Activated CD4-positive, alpha-beta T cell treated with anti-CD3 and anti-CD28 coated beads, Interleukin-2, amount 50 U/mL, for 24 hours (primary cell): Measurements from ENCODE around the gene LZIC.

Experiments
- DNase-seq, 2 donors: peaks; one replicate each; pipeline ENCODE4 v3.0.0-alpha.2; 2020; ENCODE audit warnings: low read depth in 1 of 2, low spot score in 1 of 2

Gene LZIC

DNA sequence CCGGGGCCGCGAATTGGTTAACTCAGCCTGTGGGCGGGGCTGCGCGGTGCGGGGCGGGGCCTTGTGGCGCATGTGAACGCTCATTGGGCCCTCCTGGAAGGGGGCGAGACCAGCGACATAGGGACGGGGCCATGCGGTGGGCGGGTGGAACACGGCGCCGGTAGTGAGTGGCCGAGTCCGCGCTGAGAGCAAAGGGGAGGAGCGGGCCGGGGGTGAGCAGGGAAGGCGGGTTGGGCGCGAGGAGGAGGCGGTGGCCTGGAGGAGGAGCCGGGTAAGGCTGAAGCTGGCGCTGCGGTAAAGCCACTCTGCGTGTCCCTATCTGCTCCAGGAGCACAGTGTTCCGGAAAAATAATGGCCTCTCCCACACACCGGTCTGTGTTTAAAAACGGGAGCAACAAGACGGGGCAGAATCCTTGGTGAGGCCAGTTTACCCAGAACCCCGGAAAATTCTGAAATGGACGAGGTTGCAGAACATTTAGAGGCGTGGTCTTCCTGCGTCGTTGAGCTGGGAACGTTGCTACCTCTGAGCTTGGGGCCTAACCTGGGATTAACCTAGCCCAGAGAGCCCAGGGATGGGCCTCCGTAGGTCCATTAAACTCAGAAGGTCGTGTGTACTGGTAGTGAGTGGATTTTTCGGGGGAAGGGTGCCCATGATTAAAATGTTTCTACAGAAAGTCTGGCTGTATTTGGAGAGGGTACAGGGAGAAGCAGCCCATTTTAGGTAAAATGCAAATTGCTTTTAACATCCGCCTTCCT is 32.6 kb downstream of the LZIC start:
- peak; percentile 100 for DNase-seq

DNA sequence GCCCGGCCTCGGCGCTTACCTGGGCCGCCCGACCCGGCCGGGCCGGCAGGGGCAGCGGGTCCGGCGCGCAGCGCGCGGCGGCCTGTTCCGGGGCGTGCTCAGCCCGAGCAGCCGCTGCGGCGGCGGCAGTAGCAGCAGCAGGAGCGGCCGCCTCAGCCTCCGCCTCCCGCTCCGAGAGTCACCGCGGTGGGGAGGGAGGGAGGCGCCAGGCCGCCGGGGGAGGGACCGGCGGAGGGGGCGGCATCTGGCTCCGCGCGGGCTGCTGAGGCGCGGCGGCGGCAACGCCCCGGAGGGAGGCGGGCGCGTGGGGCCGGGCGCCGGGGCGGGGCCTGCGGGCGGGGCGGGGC is 33.1 kb downstream of the LZIC start, which contains the start of gene CTNNBIP1:
Gene CTNNBIP1, minus strand, starts transcription at position 194 of the 347 bp plus-strand sequence. CDS start 38,205 bp downstream, outside the sequence.
- no peak for DNase-seq

DNA sequence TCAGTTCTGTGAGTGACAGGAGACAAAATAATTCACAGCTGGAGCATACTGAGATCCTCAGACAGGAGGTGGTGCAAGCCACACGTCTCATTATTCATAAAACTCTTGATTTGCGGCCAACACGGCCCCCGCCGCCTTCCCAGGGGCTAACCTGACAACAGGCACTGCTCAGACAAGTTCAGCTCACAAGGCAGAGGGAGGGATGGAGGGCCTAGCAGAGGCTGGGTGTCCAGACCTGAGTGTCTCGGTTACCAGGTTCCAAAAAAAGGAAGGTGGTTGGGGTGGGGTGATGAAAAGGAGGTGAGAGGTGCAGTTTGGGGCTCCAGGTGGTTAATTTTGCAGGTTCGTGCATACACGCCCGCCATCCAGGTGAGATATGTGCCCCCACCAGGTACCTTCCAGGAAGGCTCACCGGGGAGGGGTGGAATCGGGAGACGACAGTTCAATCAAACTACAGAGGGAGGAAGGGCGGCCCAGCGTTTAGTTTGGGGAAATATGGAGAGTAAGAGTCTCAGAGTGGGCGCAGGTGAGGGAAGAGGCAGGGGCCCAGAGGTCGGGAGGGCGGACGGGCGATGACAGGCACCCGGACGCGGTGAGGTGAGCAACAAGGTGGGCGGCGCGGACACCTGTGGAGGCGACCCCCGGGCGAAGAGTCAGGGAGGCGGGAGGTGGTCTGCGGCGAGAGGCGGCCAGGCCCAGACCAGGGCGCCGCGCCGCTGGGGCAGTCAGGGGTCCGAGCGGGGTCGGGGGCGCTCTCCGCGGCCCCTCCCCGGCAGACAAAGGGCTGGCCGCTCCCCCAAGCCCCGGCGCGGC is 33.8 kb downstream of the LZIC start:
- peak in 1 of 2 donors; percentile 16 for DNase-seq

DNA sequence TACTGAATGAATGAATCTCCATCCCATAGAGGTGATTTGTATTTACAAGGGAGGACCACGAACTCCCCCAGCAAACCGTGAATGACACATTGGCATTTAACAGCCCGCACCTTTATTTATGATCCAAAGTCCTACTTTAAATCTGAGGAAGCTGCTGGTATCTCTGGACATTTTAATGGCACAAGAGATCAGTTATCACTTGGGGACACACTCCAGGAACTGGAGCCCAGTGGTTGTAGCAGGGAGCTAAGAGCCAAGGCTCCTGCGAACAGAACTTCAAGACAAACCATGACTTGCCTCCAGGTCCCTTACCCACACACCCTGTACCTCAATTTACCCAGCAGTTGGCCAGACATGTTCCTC is 34.3 kb downstream of the LZIC start:
- no peak for DNase-seq

DNA sequence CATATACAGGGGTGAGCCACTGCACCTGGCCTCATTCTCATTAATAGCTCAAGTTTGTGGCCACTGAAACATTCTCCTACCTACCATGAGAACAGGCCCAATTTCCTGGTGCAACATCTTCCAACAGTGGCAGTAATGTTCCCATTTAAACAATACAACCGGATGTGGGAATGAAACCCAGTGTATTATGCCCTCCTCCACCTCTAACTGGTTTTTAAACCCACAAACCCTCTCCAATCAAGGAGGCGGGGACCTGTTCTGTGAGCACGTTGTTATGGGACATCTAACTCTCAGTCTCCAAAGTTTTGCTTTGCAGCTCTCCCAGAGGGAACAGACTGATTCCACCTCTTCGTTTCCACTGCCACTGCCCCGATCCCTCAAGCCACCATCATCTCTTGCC is 35.8 kb downstream of the LZIC start:
- DNase-seq, result no peak

DNA sequence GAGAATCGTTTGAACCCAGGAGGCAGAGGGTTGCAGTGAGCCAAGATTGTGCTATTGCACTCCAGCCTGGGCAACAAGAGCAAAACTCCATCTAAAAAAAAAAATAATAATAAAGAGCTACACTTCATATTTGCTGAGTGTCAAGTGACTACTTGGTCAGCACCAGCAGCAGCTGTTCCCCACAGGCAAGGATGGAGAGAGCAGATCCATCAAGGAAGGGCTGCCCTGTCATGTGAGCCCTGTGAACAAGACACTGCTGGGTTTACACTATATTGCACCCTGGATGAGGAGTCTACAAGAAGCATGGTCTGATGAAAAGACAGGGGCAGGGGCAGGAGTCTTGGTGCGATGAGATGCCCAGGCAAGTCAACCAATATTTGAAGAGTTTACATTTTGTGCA is 36.7 kb downstream of the LZIC start:
- no peak for DNase-seq

DNA sequence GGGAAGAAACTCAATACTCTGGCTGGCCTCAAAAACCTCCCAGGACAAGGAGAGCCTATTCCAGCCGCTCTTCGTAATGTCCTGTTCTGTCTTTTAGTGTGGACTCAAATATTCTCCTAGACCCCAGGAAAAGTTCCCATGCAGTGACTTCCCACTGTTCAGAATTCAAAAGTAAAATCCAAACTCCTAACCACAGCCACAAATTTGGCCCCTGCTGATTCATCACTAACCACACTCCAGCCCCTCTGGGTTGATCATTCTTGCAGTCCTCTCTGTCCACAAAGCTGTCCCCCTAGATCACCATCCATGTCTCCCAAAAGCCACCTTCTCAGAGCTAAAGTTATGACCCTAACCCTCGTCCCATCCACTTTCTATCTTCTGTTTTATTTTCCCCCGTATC is 38.2 kb downstream of the LZIC start:
- DNase-seq, result no peak

DNA sequence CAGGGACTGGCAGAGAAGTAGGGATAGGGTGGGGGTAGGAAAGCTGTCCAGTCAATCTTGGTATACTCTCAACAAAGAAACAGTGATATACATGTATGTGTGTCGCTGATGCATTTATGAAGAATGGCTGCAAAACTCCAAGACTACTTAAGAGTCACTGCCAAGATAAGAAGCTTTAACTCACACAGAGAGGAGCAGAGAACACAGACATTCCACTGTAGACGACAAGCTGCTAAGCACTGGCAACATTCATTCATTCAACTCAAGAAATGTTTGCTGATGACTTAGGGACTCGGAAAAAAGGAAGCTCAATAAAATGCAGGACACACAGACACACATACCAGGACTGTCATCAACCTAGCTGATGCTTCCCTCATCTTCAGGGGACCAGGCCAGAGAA is 38.6 kb downstream of the LZIC start:
- DNase-seq, result no peak

DNA sequence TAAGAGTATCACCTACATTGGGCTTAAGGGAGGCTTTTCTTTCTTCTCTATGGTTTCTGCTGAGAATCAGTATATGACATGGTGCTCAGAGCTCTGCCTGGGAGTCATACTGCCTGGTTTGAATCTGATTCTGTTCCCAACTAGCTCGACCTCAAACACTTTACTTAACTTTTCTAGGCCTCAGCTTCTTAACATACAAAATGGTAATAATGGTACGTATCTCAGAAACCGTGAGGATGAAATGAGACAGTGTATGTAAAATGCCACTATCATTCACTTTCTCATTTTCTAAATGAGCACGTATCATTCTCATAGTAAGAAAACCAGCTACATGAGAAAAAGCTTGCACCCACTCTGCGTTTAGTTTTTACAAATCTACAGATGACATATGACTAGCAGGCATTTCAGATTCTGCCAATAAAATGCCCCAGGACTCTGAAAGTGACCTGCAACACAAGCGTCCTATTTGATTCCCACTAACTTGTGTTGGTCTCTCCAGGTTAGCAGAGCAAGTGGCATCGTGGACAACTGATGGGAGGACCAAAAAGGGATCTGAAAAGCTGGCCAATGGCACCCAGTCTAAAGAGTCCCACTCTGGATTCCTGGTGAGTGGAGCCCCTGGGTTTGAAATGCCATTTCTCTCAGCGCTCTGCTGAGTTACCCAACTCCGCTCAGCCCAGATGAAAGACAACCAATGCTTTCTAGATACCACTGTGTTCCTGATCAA is 39.2 kb downstream of the LZIC start:
- no peak for DNase-seq

DNA sequence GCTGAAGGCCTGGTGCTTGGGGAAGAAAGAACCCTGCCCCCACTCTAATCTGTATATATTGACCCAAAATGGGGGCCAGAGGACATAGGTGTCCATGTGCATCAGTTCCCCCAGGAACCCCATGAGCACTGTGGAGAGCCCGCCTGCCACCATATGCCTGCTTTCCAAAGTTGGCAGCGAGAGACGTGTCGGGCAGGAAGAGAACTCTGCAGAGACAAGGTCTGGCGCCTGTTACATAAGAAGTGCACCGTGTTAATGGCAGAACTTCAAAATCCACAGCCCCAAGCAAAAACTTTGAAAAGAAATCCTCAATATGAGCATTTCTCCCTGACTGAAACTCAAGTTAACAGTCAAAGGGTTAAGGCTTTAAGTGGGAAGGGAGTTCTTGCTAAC is 41.1 kb downstream of the LZIC start:
- no peak for DNase-seq

DNA sequence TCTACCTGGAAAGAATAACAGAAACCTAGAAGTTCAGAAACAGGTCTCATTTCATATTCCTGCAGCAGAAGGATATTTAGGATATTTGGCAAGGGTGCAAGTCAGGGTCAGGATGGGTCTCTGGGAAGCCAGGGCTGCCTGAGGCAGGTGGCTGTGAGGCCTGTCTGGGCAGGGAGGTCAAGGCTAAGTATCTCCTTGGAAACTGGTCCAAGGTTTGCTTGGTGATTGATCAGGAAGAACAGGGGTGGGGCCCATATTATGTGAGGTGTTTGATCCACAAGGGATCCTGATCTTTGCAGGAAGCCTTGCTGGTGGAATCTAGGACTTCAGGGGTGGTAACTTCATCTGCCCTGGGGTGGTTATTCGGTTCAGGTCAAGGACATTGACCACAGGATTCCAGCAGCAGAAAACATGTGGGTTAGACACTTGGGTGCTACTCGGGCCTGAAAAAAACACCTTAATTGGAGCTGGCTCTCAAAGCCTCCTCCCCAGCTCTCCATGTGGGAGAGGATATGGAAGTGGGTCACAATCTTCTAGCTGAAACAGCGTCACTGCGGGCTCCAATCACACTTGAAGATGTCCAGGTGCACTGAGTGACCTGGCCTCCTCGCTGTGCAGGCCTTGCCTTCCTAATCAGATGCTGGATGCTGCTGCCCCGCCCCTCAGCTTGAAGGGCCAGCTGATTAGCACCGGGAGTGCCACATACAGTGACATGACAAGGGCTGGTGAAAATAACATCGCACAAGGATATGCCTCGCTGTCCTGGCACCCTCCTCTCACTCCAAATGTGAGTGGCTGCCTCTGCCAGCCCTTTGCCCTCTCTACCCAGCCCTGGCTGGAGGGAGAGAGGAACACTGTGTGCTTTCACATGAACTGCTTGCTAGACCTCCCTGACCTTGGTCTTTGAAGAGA is 41.8 kb downstream of the LZIC start:
- no peak for DNase-seq

DNA sequence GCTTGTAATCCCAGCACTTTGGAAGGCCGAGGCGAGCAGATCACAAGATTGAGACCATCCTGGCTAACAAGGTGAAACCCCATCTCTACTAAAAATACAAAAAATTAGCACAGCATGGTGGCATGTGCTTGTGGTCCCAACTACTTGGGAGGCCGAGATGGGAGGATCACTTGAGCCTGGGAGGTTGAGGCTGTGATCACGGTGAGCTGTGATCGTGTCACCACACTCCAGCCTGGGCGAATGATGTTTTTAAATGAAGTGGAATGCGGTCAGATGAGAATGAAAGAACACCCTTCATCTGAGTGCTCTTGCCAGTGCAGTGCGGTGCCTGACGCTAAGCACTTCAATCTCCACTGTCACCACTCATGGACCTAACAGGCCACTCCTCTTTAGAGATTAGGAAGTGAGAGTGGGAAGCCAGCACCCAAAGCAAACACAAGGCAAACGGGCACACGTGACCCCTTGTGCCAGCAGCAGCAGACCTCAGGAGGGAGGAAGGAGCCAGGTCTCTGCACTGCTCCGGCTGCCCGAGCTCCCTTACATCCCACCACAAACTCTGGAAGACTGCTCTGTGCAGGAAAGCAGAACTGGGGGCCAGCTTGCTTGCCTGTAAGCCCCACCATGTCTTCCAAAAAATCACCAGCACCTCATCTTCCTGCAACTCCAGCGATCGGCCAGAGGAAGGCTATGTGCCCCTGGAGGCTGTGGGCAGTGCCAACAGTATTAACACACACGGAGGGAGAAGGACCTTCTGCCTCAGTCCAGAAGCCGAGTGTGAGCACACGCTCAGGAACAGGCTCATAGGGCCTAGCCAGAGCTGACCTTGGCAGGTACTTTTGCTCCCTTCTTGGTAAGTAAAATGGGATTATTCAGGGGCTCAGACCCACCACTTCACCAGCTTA is 42.8 kb downstream of the LZIC start:
- DNase-seq, result no peak

DNA sequence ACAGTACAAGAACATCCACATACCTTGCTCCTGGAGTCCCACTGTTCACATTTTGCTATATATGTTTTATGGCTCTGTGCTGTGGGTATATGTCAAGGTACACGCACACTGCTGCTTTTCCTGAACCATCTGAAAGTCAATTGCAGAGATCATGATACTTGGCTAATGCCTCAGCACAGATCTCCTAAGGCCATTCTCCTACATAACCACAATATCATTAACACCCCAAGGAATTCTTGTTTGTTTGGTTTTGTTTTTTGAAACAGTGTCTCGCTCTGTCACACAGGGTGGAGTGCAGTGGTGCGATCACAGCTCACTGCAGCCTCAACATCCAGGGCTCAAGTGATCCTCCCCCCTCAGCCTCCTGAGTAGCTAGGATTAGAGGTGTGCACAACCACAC is 49.1 kb downstream of the LZIC start:
- no peak for DNase-seq

DNA sequence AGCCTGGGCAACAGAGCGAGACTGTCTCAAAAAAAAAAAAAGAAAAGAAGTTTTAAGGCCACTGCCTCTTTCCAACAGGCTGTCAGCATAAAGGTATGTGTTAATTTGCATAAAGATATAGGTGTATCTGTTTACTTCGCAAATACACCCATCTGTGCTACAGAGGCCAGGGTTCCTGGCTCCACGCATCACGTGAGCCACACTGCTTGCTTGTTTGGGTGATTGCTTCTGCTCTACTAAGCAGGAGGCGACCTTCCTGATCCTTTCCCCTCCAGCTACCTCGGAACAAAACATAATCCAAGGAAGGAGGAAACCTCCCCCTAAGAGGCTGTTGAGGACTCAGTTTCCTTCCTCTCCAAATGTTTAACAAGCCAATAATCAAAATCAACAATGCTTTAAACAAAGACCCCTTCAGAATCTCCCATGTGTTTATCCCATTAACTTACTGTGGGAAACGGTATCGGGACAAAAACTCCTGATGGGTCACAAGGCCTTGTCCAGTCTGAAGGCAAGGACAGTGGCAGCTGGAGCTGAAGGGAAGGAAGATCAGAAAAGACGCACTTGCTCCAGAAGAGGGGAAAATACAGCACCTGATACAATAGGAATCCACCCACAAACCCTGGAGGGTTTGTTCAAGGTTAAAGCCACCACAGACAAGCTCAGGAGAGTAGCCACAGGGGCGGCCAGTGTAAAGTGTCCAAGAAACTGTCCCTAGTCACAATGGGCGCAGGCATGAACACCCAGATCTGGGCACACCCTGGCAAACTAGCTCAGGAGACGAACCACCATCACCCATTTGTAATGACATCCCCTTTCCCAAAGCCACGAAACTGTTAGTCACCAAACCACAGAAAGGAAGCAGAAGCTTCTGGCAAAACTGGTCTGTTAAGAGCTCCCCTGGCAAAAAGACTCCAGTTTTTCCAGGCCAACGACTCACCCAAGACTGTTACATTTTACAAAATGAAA is 50.3 kb downstream of the LZIC start:
- DNase-seq, result no peak

DNA sequence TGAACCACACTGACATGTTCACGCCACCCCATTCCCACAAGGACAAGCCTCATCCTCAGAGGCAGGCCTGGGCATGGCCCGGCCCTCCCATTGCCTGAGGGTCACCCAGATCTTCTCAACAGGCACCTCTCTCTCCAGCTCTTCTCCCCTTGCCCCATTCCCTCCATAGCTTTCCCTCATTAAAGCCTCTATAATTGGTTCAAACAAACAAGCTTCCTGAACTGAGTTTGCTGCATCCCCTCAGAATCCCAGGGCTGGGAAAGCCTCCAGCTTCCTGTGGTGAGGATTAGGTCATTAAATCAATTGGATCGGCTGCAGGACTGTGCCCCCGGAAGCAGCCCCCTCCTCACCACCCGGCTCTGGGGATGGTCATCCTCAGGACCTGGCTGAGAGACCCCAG is 52.0 kb downstream of the LZIC start:
- DNase-seq, result no peak

DNA sequence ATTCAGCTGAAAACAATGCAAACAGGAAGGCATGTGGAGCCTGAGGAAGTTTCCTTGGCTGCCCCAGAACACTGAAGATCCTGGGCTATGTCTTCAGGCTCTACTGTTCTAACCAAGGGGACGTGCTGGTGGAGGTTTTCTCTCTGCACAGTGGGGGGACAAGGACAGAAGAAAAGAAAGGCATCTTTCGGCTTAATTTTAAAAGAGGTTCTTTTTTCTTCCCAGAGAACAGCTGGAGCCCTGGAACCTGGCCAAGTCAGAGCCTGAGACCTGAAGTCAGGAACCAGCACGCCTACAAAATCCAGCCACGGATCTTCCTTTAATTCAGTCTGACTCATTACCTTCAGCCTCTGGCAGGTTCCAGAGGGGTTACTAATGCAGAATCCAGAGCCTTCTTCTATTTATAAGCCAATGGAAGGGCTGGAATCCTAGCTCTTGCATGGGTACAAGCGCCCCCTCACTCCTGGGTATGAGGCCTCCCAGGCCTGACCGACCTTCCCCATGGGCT is 52.9 kb downstream of the LZIC start:
- DNase-seq, result no peak

DNA sequence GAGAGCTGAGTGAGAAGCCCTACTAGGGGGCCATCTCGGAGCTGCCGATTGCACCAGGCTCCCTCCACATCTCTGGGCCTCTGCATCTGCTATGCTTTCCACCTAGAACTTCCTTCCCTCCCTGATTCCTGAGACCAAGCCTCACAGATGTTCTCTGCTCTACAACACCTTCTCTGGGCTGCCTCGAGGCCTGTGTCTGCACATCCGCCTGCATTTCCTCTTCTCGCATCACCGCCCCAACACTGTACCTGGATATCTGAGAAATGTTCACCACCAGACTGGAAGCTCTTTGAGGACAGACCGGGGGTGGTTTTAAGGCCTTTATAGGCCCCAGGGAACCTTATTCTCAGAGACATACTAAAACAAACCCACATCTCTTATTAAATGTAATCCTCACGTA is 53.8 kb downstream of the LZIC start:
- no peak for DNase-seq

DNA sequence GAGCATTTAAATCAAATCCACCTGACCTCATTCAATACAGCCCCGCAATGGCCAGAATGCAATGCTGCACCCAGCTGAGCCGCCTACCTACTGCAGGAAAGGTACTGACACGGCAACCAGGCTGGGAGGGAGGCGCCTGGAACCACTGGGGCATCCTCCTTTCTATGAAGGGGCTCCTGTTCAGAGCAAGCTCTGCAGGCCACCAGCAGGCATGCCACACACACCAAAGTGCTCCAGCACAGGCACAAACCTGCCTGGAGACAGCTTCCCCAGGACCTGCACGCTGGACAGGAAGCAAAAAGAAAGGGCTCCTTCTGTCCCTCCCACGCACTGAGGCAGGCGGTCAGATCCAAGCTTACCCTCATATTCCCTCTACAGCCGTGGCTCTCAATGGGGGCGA is 54.3 kb downstream of the LZIC start:
- DNase-seq, result no peak

DNA sequence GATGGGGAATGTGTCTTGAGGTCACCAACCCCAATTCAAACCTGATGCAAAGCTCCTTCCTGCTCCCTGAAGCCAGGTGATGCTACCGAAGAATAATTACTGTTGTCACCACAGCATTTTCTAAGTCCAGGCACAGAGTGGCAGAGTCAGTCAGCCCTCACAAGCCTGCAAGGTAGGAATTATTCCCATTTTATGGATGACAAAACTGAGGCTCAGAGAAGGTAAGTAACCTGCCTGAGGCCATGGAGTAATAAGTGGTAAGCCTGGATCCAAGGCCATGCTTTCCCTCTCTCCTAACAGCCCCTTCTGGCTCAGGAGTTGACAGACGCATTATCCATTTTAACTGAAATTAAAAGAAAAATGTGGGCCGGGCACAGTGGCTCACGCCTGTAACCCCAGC is 56.1 kb downstream of the LZIC start:
- DNase-seq, result no peak
